ENCODE results near the gene ARHGEF17. TPM values are rescaled to one million over a fixed set of nuclear protein-coding genes. Genes with fewer than 3 reads are reported as not detected.
A peak's percentile ranks its signal among the peaks of the same experiment; 100 is the strongest.

The ARHGEF17 gene
- total RNA-seq, 4 donors from 2014 or later = 82.8 to 196 (median 122) TPM

DNA sequence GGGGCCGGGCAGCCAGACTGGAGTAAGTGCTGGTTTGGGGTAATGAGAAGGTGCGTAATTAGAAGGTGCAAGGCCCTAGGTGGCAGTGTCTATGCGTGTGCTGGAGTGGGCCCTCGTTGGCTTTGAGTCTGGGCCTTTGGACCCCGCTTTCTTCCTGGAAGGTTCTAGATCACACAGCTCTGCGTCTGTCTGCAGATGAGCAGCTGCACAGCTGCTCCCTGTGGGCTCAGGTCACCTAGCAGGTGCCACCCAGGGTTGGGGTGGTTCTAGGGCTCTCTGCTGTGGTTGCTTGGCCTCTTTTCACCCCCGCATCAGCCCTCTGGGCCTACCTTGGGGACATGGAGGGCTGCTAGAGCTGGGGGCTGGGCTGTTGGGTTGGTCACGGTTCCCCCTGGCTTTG is 78.5 kb downstream of the ARHGEF17 start:
- DNase-seq (ENCODE audit: extremely low spot score) = no peak
- Histone ChIP-seq H3K9me3 (no peaks in the 10 kb centered on the region), H3K27me3 (no peaks in the 10 kb centered on the region), H3K4me3 (no peak overlapping the region), H3K36me3 (no peaks in the 10 kb centered on the region), H3K4me1 (peaks cover 45 to 70% (median 46%) of the 10 kb centered on the region in 4 donors), H3K27ac (replicated peaks in 1 of 4) (peak overlapping the region in 1 of 4 donors; percentile 16)
- intact Hi-C loops (cut with DNase I) = no loop called here
- 94% methylated on average over 7 of the region's 8 CpGs for WGBS
- TF ChIP-seq, protein P1, sequence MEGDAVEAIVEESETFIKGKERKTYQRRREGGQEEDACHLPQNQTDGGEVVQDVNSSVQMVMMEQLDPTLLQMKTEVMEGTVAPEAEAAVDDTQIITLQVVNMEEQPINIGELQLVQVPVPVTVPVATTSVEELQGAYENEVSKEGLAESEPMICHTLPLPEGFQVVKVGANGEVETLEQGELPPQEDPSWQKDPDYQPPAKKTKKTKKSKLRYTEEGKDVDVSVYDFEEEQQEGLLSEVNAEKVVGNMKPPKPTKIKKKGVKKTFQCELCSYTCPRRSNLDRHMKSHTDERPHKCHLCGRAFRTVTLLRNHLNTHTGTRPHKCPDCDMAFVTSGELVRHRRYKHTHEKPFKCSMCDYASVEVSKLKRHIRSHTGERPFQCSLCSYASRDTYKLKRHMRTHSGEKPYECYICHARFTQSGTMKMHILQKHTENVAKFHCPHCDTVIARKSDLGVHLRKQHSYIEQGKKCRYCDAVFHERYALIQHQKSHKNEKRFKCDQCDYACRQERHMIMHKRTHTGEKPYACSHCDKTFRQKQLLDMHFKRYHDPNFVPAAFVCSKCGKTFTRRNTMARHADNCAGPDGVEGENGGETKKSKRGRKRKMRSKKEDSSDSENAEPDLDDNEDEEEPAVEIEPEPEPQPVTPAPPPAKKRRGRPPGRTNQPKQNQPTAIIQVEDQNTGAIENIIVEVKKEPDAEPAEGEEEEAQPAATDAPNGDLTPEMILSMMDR (IDR thresholded peaks at IDR 0.05) = no peak
- TF ChIP-seq POLR2A (IDR thresholded peaks at IDR 0.05; ENCODE audit: low read depth) (no peak), EP300 (IDR thresholded peaks at IDR 0.05) (no peak), POLR2AphosphoS5 (IDR thresholded peaks at IDR 0.05) (no peak)

DNA sequence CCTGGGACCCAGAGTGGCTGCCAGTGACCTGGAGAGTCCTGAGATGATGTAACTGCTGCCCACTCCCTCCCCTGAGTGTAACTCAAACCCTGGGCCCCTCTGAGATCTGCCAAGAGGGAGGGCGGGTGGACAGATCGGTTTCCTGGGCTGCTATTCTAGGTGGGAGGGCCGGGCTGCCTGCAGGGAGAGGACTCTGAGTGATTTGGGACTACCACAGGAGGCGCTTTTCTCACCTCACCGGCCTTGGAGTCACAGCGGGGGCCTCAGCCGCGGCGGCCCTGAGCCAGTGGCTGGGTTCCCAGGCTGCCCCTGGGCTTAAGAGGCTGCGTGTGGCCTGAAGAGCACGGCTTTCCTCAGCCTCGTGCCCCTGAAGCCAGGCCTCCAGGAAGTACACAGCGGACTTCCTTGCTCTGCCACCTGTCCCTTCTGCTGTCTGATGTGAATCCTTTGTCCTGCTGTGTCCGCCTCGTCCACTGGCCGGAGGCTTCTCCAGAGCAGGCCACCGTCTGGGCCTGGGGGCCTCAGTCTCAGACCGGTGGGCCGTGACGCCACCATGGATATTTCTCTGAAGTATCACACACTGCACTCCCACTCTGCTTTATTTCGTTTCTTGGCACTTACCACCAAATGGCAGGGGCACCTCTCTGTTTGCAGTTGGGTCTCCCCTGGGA is 79.7 kb downstream of the ARHGEF17 start:
- no peak overlapping the region for H3K4me3 ChIP-seq
- H3K27ac ChIP-seq (replicated peaks in 1 of 4) = no peak overlapping the region
- no peaks in the 10 kb centered on the region for H3K9me3 ChIP-seq
- WGBS = 88% methylated on average over 11 of the region's 21 CpGs
- intact Hi-C loops (cut with DNase I) = no loop called here
- H3K36me3 ChIP-seq = no peaks in the 10 kb centered on the region
- TF ChIP-seq, protein P1 (IDR thresholded peaks at IDR 0.05) = no peak
- no peak for TF ChIP-seq EP300 (IDR thresholded peaks at IDR 0.05)
- TF ChIP-seq POLR2AphosphoS5 (IDR thresholded peaks at IDR 0.05) = no peak
- no peak for TF ChIP-seq POLR2A (IDR thresholded peaks at IDR 0.05; ENCODE audit: low read depth)
- H3K4me1 ChIP-seq = peaks cover 36 to 62% (median 45%) of the 10 kb centered on the region in 4 donors
- H3K27me3 ChIP-seq = no peaks in the 10 kb centered on the region
- no peak for DNase-seq (ENCODE audit: extremely low spot score)

DNA sequence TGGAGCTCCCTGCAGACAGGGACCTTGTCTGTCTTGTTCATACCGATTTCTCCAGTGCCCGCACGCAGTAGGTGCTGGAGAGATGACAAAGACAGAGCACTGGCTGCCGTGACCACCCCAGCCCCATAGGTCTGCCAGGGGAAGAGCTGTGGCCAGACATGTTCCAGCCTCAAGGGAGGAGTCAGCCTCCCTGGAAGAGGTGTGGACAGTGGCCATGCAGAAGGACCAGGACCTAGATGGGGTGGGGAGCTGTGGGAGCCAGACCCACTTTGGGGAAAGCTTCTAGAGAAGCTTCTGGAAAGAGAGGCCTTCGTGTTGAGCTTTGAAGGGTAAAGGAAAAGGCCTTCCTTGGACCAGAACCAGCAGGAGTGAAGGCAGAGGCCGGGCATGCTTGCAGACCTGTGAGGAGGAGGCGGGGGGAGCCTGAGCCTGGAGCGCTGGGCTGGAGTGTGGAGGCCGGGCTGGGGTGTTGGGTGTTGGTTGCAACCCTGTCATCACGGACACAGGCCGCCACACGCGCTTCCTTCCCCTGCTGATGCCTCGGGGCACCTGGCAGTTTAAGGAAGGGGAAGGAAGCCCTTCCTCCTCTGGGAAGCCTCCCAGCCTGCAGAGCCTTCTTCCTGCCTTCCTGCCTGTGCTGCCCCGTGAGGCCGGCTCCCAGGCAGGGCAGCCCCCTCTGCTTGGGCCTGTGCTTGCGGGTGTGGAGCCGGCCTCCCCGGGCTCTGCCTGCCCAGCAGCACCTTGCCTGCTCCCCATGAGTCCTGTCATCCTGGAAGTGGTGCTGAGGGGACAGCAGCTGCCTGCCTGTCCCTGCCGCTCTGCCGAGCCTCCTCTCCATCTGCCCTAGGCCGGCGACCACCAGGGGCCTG is 80.4 kb downstream of the ARHGEF17 start:
- Histone ChIP-seq H3K9me3 (no peaks in the 10 kb centered on the region), H3K4me3 (no peak overlapping the region), H3K4me1 (peaks cover 29 to 60% (median 38%) of the 10 kb centered on the region in 4 donors), H3K27me3 (no peaks in the 10 kb centered on the region), H3K36me3 (no peaks in the 10 kb centered on the region), H3K27ac (replicated peaks in 1 of 4) (no peak overlapping the region)
- intact Hi-C loops (cut with DNase I) = no loop called here
- WGBS = 58% methylated on average over 14 of the region's 23 CpGs
- TF ChIP-seq, protein P1 (IDR thresholded peaks at IDR 0.05) = no peak
- no peak for TF ChIP-seq POLR2AphosphoS5 (IDR thresholded peaks at IDR 0.05)
- no peak for TF ChIP-seq POLR2A (IDR thresholded peaks at IDR 0.05; ENCODE audit: low read depth)
- no peak for TF ChIP-seq EP300 (IDR thresholded peaks at IDR 0.05)
- no peak for DNase-seq (ENCODE audit: extremely low spot score)

DNA sequence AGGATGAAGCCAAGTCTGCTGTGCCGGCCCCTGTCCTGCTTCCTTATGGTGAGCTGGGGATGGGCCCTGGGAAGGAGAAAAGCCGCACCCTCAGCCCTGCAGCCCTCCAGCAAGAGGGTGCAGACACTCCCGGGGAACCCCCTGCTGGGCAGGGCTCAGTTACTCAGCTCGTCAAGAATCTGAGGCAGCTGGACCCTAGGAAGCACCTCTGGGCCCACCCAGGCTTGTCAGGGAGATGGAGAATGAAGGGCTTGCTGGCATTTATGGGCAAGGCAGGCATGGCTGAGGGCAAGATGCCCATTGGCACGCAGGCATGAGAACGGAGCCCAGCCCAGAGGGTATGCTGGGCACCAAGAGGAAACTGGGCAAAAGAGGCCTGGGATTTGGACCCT is 81.1 kb downstream of the ARHGEF17 start:
- no peak overlapping the region for H3K4me3 ChIP-seq
- H3K4me1 ChIP-seq = peaks cover 22 to 54% (median 33%) of the 10 kb centered on the region in 4 donors
- H3K9me3 ChIP-seq = no peaks in the 10 kb centered on the region
- H3K27ac ChIP-seq (replicated peaks in 1 of 4) = no peak overlapping the region
- no peaks in the 10 kb centered on the region for H3K36me3 ChIP-seq
- intact Hi-C loops (cut with DNase I) = no loop called here
- no peaks in the 10 kb centered on the region for H3K27me3 ChIP-seq
- WGBS = 82% methylated on average over 5 of the region's 6 CpGs
- TF ChIP-seq POLR2A (IDR thresholded peaks at IDR 0.05; ENCODE audit: low read depth) (no peak), POLR2AphosphoS5 (IDR thresholded peaks at IDR 0.05) (no peak), EP300 (IDR thresholded peaks at IDR 0.05) (no peak)
- TF ChIP-seq, protein P1 (IDR thresholded peaks at IDR 0.05) = no peak
- no peak for DNase-seq (ENCODE audit: extremely low spot score)

Data from esophagus muscularis mucosa (tissue), 4 donors.